Aorta (tissue), 5 donors: Measurements from ENCODE around the gene SDCCAG8. TPM values are rescaled to one million over a fixed set of nuclear protein-coding genes. Genes with fewer than 3 reads are reported as not detected.

Experiments
- ATAC-seq: fragments of 200-7000 bp; cut with Tn5 transposase; one replicate; pipeline ENCODE4 v1.9.1; 2022; ENCODE audit warnings: moderate library complexity; ENCODE audit not compliant: low FRiP score
- DNase-seq, 2 donors: peaks; one replicate each; pipeline ENCODE4 v3.0.0-alpha.2; 2020
- H3K27ac ChIP-seq, 2 donors: one replicate each; pipeline ENCODE4 v1.5.1; 2013; ENCODE audit warnings: low read length in 2 of 2, mild to moderate bottlenecking in 2 of 2, moderate library complexity in 2 of 2, control low read depth in 1 of 2, inconsistent platforms in 1 of 2, low read depth in 1 of 2
- H3K27me3 ChIP-seq, 2 donors: one replicate each; pipeline ENCODE4 v1.6.1; 2013; ENCODE audit warnings: control low read depth in 1 of 2, low read length in 1 of 2, mild to moderate bottlenecking in 1 of 2, moderate library complexity in 1 of 2; ENCODE audit not compliant: insufficient read depth in 2 of 2, control insufficient read depth in 1 of 2
- H3K36me3 ChIP-seq, 2 donors: one replicate each; pipeline ENCODE4 v1.6.1; 2013; ENCODE audit warnings: control low read depth in 1 of 2, low read length in 1 of 2, mild to moderate bottlenecking in 1 of 2; ENCODE audit not compliant: insufficient read depth in 2 of 2, control insufficient read depth in 1 of 2
- H3K4me1 ChIP-seq, 2 donors: one replicate each; pipeline ENCODE4 v1.6.1; 2013; ENCODE audit warnings: low read length in 2 of 2, control low read depth in 1 of 2, mild to moderate bottlenecking in 1 of 2, moderate library complexity in 1 of 2; ENCODE audit not compliant: insufficient read depth in 2 of 2, control insufficient read depth in 1 of 2
- H3K4me3 ChIP-seq, 2 donors: one replicate each; pipeline ENCODE4 v1.5.1; 2013; ENCODE audit warnings: low read length in 2 of 2, control low read depth in 1 of 2, mild to moderate bottlenecking in 1 of 2
- H3K9me3 ChIP-seq: one replicate; pipeline ENCODE4 v1.6.1; 2013; ENCODE audit warnings: mild to moderate bottlenecking, low read length; ENCODE audit not compliant: control insufficient read depth
- WGBS, 2 donors: extraction: QIAGEN DNeasy Blood & Tissue Kit; methylation state at CpG; one replicate each; pipeline ENCODE4 v1.1.7; 2013; 5-methylcytosine and 5-hydroxymethylcytosine counted together
- intact Hi-C, 2 donors: fragments of 100-400 bp; cut with DNase I; formaldehyde crosslinking; loops; one replicate each; pipeline versions ENCODE4 v1.14.2 to v1.15.0; 2022
- polyA plus RNA-seq, 2 donors: library from polyadenylated mRNA; stranded (reverse); fragments of 200-250 nt; gene quantifications; one replicate each; pipeline ENCODE4 v1.2.3, GENCODE V29; 2013
- total RNA-seq, 2 donors: library from RNA; stranded (reverse); fragmentation: NEBNext Ultra II Directional; extraction: Animal tissue kit (Norgen Biotek cat#: 25700); gene quantifications; one replicate each; pipeline ENCODE4 v1.2.1, GENCODE V29; 2021
- donor health status: healthy with polysubstance abuse.
- donor health status: Bipolar disorder and iron deficiency.
- donor health status: DM: no; HTN: no; CAD: no.
- donor health status: DM: no; HTN: no; CAD: no.
- donor health status: DM: yes; HTN: yes; CAD: no.

Gene SDCCAG8
- total and polyA plus RNA-seq, 4 donors: 23.2 to 93.4 (median 32.1) TPM

DNA sequence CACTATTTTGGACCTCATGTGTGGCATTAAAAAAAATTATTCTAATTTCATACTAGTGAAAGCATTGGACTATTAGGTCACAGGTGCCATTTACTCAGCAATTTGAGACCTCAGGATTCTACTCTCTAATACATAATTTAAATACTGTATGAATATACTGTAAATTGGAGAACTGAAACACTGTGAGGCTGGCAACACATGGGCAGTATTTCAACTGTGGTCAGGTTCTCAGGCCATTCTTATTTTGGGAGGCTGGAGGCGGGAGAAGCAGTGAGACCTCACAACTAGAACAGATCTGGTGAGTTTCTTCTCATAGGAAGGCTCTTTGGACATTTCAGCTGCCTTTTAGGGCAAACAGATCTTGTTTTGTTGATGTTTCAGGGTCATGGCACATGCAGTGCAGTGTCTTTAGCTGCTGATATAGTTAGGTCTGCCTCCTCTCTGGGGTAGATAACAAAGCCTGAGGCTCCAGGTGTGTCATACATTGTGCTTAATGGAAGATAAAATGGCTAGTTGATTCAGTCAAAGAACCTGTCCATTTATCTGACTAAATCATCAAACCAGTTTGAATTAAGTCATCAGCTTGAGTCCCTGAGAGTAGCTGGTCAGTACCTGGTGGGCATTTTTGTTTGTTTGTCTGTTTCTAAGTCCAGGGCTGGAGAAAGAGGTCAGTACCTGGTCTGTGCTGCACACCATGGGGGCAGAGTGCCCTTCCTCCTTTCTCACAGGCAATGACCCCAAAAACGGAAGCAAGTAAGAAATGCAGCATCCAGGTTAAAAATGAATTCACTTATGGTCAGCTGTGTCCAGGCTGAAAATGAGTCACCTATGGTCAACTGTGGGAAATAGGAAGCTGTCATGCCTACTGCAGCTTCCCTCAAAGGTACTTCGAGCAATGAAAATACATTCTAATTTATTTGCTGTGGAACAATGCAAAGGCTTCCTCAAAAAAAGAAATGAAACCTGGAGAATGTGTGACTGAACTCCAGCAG is 216.2 kb downstream of the SDCCAG8 start:
- H3K36me3 ChIP-seq: no peaks in the 10 kb centered on the region
- intact Hi-C loops: no loop called here
- H3K4me1 ChIP-seq: no peaks in the 10 kb centered on the region
- no peak for DNase-seq
- no peak for ATAC-seq
- H3K27ac ChIP-seq: no peak overlapping the region
- H3K4me3 ChIP-seq: no peak overlapping the region
- no peaks in the 10 kb centered on the region for H3K9me3 ChIP-seq
- no peaks in the 10 kb centered on the region for H3K27me3 ChIP-seq
- WGBS, 2 donors: 86 to 88% methylated on average over 3 of the region's 3 CpGs

DNA sequence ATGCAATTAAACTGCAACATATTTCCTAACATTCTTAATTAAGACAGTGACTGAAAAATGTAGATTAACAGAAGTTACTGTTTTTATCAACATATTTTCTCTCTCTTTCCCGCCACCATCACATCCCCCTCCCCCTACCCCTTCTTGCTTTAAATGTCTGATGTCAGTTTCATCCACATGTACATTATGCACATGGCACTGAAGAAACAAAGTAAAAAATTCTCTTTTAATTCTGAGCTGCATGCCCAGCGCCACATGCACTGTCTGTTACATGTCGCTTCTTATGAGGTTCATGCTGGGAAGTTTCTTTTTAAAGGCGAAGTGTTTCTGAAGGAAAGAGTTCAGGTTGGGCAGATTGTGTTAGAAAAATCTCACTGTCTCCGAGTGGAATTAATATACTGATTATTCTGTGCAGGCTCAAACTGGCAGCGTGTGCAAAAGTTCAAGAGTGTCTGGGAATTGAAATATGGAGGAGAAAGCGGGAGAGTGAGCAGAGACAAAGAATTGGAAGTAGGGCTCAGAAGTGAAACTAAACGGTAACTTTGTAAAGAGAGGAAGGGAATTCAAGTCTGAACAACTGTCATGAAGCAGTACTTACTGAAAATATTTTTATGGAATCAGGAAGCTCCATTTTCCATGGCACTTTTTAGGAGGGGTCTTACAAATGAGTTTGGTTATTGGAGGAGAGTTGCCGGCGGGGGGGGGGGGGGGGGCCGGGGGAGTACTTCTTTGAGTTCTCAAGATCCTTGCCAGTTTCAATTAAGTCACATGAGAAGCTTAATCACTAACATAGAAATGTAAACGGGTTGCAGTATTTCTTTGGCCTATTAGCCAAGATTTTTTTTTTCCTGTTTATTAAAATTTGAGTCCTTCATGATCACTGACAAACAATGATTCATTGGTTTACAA is 217.6 kb downstream of the SDCCAG8 start:
- Histone ChIP-seq H3K4me3 (peak overlapping the region; percentile 18 to 28), H3K4me1 (no peaks in the 10 kb centered on the region), H3K27me3 (no peaks in the 10 kb centered on the region), H3K9me3 (no peaks in the 10 kb centered on the region), H3K36me3 (no peaks in the 10 kb centered on the region), H3K27ac (no peak overlapping the region)
- 21 to 28% methylated on average over 11 to 12 of the region's 12 CpGs for WGBS, 2 donors
- DNase-seq (no peak), ATAC-seq (no peak)
- intact Hi-C loops: no loop called here

DNA sequence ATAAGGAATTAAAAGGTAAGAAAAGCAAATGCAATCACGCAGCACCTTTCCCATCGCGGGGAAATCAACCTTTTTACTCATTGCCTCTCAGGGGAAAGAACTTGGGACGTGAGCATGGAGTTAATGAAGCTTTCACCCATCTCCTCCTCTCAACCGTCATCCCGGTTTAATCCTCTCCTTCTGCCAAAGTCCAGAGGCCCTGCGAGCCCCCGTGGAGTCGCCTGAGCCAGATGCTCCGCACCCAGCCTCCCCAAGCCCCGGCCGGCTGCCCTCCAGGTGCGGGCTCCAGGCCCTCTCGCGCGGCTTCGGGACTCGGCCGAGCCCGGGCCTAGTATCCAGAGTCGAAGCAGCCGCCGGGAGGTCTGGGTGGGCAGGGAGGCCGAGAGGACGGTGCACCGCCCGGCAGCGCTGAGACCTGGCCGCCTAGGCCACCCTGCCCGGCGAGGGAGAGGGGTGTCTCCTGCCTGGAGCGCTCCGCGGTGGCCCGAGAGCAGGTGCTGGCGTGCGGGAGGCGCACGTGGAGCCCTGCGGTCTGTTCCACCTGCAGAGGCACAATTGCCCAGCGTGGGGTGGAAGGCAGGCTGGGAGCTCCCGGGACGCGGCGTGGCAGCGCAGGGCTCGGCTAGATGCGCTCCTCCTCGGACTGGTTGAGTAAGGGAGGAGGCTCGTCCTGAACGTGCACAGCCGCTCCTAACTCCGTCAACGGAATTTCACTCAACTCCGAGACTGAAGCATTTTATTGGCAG is 218.5 kb downstream of the SDCCAG8 start:
- Histone ChIP-seq H3K27ac (no peak overlapping the region), H3K9me3 (no peaks in the 10 kb centered on the region), H3K4me3 (no peak overlapping the region), H3K36me3 (no peaks in the 10 kb centered on the region), H3K4me1 (no peaks in the 10 kb centered on the region), H3K27me3 (no peaks in the 10 kb centered on the region)
- DNase-seq (peak in 1 of 2 donors; percentile 73), ATAC-seq (no peak)
- WGBS, 2 donors: 88 to 89% methylated on average over 52 to 55 of the region's 55 CpGs
- intact Hi-C loops: no loop called here

DNA sequence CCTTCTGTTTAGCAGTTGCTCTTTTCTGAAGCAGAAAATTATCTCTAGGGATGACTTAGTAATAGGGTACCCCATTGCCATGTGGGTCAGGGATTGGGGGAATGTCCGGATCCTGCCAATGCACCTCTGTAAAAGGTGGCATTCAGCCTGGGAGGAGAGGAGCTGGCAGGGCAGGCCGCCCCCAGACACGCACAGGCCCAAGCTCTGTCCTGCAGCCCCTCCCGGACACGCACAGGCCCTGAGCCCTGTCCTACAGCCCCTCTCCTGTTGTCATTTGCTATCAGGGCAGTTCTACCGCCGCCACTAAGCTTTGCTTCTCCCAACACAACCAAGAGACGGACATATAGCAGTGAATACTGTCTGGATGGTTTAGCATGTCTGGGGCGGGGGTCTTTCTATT is 219.1 kb downstream of the SDCCAG8 start:
- H3K9me3 ChIP-seq: no peaks in the 10 kb centered on the region
- no peaks in the 10 kb centered on the region for H3K27me3 ChIP-seq
- H3K27ac ChIP-seq: no peak overlapping the region
- WGBS, 2 donors: 96 to 98% methylated on average over 9 of the region's 9 CpGs
- no peak overlapping the region for H3K4me3 ChIP-seq
- DNase-seq: no peak
- ATAC-seq: no peak
- H3K4me1 ChIP-seq: no peaks in the 10 kb centered on the region
- intact Hi-C loops: no loop called here
- H3K36me3 ChIP-seq: no peaks in the 10 kb centered on the region

DNA sequence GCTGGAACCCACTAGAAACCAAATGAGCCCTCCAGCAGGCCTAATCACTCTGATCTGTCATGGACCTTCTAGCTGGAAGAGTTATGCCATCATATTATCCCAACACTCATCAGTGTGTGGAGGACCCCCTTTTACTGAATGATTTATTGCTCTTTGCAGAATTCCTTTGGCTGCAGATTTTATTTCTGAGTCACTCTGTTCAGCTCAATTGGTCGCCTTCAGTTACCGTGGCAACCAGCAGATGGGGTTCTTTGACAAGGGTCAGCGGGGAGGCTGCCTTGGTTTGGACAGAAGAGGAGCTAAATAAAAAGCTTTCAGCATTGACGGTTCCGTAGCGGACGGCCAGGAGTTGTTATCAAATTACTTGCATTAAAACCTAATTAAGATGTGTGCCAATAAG is 220.1 kb downstream of the SDCCAG8 start:
- no peaks in the 10 kb centered on the region for H3K27me3 ChIP-seq
- H3K36me3 ChIP-seq: no peaks in the 10 kb centered on the region
- WGBS, 2 donors: 87 to 91% methylated on average over 7 of the region's 7 CpGs
- no peak overlapping the region for H3K4me3 ChIP-seq
- ATAC-seq: no peak
- no peak overlapping the region for H3K27ac ChIP-seq
- no peaks in the 10 kb centered on the region for H3K4me1 ChIP-seq
- no peak for DNase-seq
- intact Hi-C loops: no loop called here
- H3K9me3 ChIP-seq: no peaks in the 10 kb centered on the region

DNA sequence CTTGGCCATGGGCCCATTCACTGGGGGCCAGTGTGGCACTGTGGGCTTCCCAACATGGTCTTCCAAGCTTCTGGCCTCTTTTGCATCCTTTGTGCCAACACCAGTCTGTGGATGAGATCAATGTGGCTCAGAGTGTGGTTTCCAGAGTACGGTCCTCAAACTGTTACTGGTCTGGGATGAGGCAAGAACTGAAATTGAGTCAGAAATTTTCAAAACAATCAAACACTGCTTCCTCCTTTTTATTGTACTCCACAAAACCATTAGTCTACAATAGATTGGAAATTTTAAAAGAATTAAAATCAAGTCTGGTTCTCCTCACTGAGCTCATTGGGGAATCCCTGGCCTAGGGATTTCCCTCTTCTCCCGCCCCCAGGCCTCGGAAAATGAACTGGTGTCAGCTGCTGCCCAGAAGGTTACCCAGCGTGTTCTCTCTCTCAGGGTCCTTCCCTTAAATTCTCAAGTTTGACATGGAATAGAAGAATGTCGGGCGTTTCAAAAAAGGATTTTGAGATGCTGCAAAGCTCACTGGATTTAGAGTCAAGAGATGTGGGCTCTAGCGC is 222.0 kb downstream of the SDCCAG8 start:
- H3K36me3 ChIP-seq: no peaks in the 10 kb centered on the region
- WGBS, 2 donors: 94 to 95% methylated on average over 7 of the region's 7 CpGs
- no peak overlapping the region for H3K4me3 ChIP-seq
- no peak overlapping the region for H3K27ac ChIP-seq
- ATAC-seq (no peak), DNase-seq (no peak)
- intact Hi-C loops: no loop called here
- H3K4me1 ChIP-seq: no peaks in the 10 kb centered on the region
- H3K27me3 ChIP-seq: no peaks in the 10 kb centered on the region
- no peaks in the 10 kb centered on the region for H3K9me3 ChIP-seq

DNA sequence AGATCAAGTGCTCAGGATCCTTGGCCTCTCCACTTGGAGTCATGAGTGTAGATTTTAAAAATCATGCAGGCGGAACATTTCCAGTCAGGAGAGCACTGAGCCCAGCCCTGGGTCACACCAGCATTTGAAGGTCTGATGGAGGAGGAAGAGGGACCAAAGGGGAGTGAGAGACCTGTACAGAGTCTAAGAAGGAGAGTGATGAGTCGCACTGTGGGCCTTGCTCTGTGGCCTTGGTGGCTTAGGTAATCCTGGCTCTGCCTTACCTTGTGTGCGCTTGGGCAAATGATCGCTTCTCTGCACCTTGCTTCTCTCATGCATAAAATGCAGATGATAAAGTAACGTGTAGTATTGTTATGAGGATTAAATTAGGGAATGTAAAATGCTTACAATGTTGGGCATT is 225.3 kb downstream of the SDCCAG8 start:
- Histone ChIP-seq H3K27ac (no peak overlapping the region), H3K4me3 (no peak overlapping the region), H3K9me3 (no peaks in the 10 kb centered on the region), H3K27me3 (no peaks in the 10 kb centered on the region), H3K4me1 (no peaks in the 10 kb centered on the region), H3K36me3 (no peaks in the 10 kb centered on the region)
- intact Hi-C loops: no loop called here
- no peak for DNase-seq
- WGBS, 2 donors: 98 to 99% methylated on average over 5 of the region's 5 CpGs
- ATAC-seq: no peak
